GM23248 (cell line): ENCODE data around the gene ACOT7. TPM values are rescaled to one million over a fixed set of nuclear protein-coding genes. Genes with fewer than 3 reads are reported as not detected.
A peak's percentile ranks its signal among the peaks of the same experiment; 100 is the strongest.

Experiments used
- DNase-seq: peaks from one replicate; pipeline ENCODE4 v3.0.0-alpha.2; 2015
- H2AFZ ChIP-seq: fragments of 200-600 bp; sonication (generic); 2 replicates; pipeline ENCODE4 v1.6.1; 2016; ENCODE audit warnings: antibody characterized with exemption
- H3F3A ChIP-seq: fragments of 200-600 bp; sonication (generic); 2 replicates; pipeline ENCODE4 v1.6.1; 2016; ENCODE audit warnings: mild to moderate bottlenecking, antibody characterized with exemption, mixed run types; ENCODE audit not compliant: insufficient read depth
- H3K27ac ChIP-seq: fragments of 200-600 bp; sonication (generic); 2 replicates; pipeline ENCODE4 v1.5.1; 2016; ENCODE audit warnings: mild to moderate bottlenecking
- H3K27me3 ChIP-seq: fragments of 200-600 bp; sonication (generic); replicated peaks from 2 replicates; pipeline ENCODE4 v1.6.1; 2016; ENCODE audit warnings: mild to moderate bottlenecking; ENCODE audit not compliant: insufficient read depth
- H3K36me3 ChIP-seq: fragments of 200-600 bp; sonication (generic); 2 replicates; pipeline ENCODE4 v1.6.1; 2016; ENCODE audit warnings: low read depth, mild to moderate bottlenecking
- H3K4me1 ChIP-seq: fragments of 200-600 bp; sonication (generic); 2 replicates; pipeline ENCODE4 v1.6.1; 2016; ENCODE audit warnings: mild to moderate bottlenecking; ENCODE audit not compliant: insufficient read depth
- H3K4me2 ChIP-seq: fragments of 200-600 bp; sonication (generic); one replicate; pipeline ENCODE4 v1.6.1; 2016; ENCODE audit warnings: mild to moderate bottlenecking; ENCODE audit not compliant: unreplicated experiment
- H3K4me3 ChIP-seq: fragments of 200-600 bp; sonication (generic); 2 replicates; pipeline ENCODE4 v1.5.1; 2016; ENCODE audit warnings: mild to moderate bottlenecking
- H3K79me2 ChIP-seq: fragments of 200-600 bp; sonication (generic); 2 replicates; pipeline ENCODE4 v1.6.1; 2016; ENCODE audit warnings: mild to moderate bottlenecking; ENCODE audit not compliant: insufficient read depth
- H3K9ac ChIP-seq: fragments of 200-600 bp; sonication (generic); 2 replicates; pipeline ENCODE4 v1.6.1; 2016; ENCODE audit warnings: mild to moderate bottlenecking
- H3K9me2 ChIP-seq: fragments of 200-600 bp; sonication (generic); 2 replicates; pipeline ENCODE4 v1.6.1; 2016; ENCODE audit warnings: mixed run types, mild to moderate bottlenecking, moderate library complexity; ENCODE audit not compliant: insufficient read depth
- H3K9me3 ChIP-seq: fragments of 200-600 bp; sonication (generic); one replicate; pipeline ENCODE4 v1.6.1; 2017; ENCODE audit warnings: low read depth
- H4K20me1 ChIP-seq: fragments of 200-600 bp; sonication (generic); 2 replicates; pipeline ENCODE4 v1.6.0; 2016; ENCODE audit not compliant: insufficient read depth
- EZH2 ChIP-seq: fragments of 200-600 bp; sonication (generic); IDR thresholded peaks from 2 replicates; pipeline ENCODE4 v1.6.1; 2018; ENCODE audit warnings: antibody characterized with exemption, mild to moderate bottlenecking; ENCODE audit not compliant: insufficient read depth, poor library complexity, severe bottlenecking
- EZH2phosphoT487 ChIP-seq: fragments of 200-600 bp; sonication (generic); IDR thresholded peaks from 2 replicates; pipeline ENCODE4 v1.6.1; 2018; ENCODE audit warnings: antibody characterized with exemption, moderate library complexity, mild to moderate bottlenecking, low read depth; ENCODE audit not compliant: insufficient read depth
- WGBS, 2 experiments: methylation state at CpG; one replicate each; pipeline ENCODE4 v1.1.6; 2015 to 2017; ENCODE audit warnings: low lambda C conversion rate in 2 of 2, low coverage in 1 of 2; ENCODE audit errors: missing lambda C conversion rate in 2 of 2; 5-methylcytosine and 5-hydroxymethylcytosine counted together
- in situ Hi-C: fragments of 300-500 bp; cut with MboI; formaldehyde crosslinking; loops from 2 replicates; pipeline ENCODE4 v1.15.0; 2020
- polyA plus RNA-seq: library from polyadenylated mRNA; unstranded; fragments of >200 nt; fragmentation: Nextera tagmentation; extraction: Ambion mirVana; gene quantifications from 2 replicates; pipeline ENCODE4 v1.2.1, GENCODE V29; 2016
- total RNA-seq: library from RNA; depleted of rRNA; stranded (reverse); fragments of >200 nt; shearing (Covaris generic); gene quantifications from 2 replicates; pipeline ENCODE4 v1.2.3, GENCODE V29; 2014

ACOT7 gene
- total and polyA plus RNA-seq, 2 experiments from 2014 or later, result 25.7 to 74.7 TPM

- Histone ChIP-seq H3K27me3 (peaks cover 77% of the 10 kb centered on the region), H3K79me2 (no peaks in the 10 kb centered on the region), H3K9me2 (no peaks in the 10 kb centered on the region), H3K9me3 (no peaks in the 10 kb centered on the region), H3K27ac (no peak overlapping the region), H3K4me3 (no peak overlapping the region), H4K20me1 (no peaks in the 10 kb centered on the region), H3K4me1 (peaks cover 11% of the 10 kb centered on the region), H3K9ac (no peak overlapping the region), H2AFZ (no peak overlapping the region), H3F3A (0 out of 2 replicates have a peak, but pooled peaks cover 3% of the 10 kb centered on the region), H3K36me3 (no peaks in the 10 kb centered on the region), H3K4me2 (peak overlapping the region; percentile 39)
- in situ Hi-C loops, result no loop called here
- TF ChIP-seq EZH2phosphoT487, result no peak
- peak; percentile 54 for TF ChIP-seq EZH2
- 5 to 7% methylated on average over 34 to 38 of the region's 44 CpGs for WGBS, 2 experiments
- peak; percentile 39 for DNase-seq
Observed at GRCh38 chr1:6420454-6421042, 27.0 kb upstream of the ACOT7 start.

- Histone ChIP-seq H3K4me3 (peak within 1 kb of the TSS; percentile 43; the same call in 1 of the 2 replicates), H3F3A (0 out of 2 replicates have a peak, but pooled peaks cover 3% of the 10 kb centered on the region), H3K4me2 (peak within 1 kb of the TSS; percentile 39), H3K9ac (no peak within 1 kb of the TSS), H3K36me3 (no peaks in the 10 kb centered on the region), H3K27ac (no peak within 1 kb of the TSS), H3K4me1 (peaks cover 11% of the 10 kb centered on the region), H3K27me3 (peaks cover 78% of the 10 kb centered on the region), H4K20me1 (no peaks in the 10 kb centered on the region), H3K9me2 (no peaks in the 10 kb centered on the region), H3K9me3 (no peaks in the 10 kb centered on the region), H3K79me2 (no peaks in the 10 kb centered on the region), H2AFZ (0 out of 2 replicates have a peak within 1 kb of the TSS, but pooled peaks have one; percentile 19)
- in situ Hi-C loops, result no loop called here
- 2 to 4% methylated on average over 31 to 56 of the region's 62 CpGs for WGBS, 2 experiments
- TF ChIP-seq EZH2phosphoT487 (no peak), EZH2 (peak; percentile 89)
- peak; percentile 48 for DNase-seq
Observed at GRCh38 chr1:6419804-6420453, 26.4 kb upstream of the ACOT7 start, which contains the start of gene HES2. Gene HES2, minus strand, starts transcription at chr1:6419919. Its CDS starts 99 bp downstream, at chr1:6419820.

DNA sequence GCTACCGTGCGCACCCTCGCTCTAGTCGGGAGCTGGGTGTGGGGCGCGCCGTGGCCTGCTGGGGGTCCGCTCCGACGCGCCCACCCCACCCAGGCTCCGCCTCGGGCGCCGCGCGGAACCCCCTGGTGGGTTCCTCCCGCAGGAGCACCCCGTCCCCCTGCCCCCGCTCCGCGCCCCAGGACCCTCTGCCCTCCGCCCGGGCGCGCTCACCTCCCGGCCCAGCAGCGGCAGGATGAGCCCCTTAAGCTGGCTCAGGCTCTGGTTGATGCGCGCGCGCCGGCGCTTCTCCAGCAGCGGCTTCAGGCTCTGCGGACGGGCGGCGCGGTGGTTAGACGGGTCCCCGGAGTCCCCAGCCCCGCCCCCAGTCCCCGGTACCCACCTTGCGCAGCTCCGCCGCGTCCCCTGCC is 25.8 kb upstream of the ACOT7 start:
- Histone ChIP-seq H3K9ac (no peak overlapping the region), H3K4me2 (peak overlapping the region; percentile 39), H3K9me2 (no peaks in the 10 kb centered on the region), H3K36me3 (no peaks in the 10 kb centered on the region), H3K27me3 (peaks cover 82% of the 10 kb centered on the region), H3K4me1 (peaks cover 16% of the 10 kb centered on the region), H3F3A (0 out of 2 replicates have a peak, but pooled peaks cover 3% of the 10 kb centered on the region), H4K20me1 (no peaks in the 10 kb centered on the region), H2AFZ (0 out of 2 replicates have a peak overlapping the region, but pooled peaks have one; percentile 19), H3K4me3 (peak overlapping the region; percentile 43; the same call in 1 of the 2 replicates), H3K9me3 (no peaks in the 10 kb centered on the region), H3K79me2 (no peaks in the 10 kb centered on the region), H3K27ac (no peak overlapping the region)
- no peak for TF ChIP-seq EZH2phosphoT487
- no peak for TF ChIP-seq EZH2
- in situ Hi-C loops, result no loop called here
- 5 to 9% methylated on average over 17 to 42 of the region's 48 CpGs for WGBS, 2 experiments
- DNase-seq, result peak; percentile 20

DNA sequence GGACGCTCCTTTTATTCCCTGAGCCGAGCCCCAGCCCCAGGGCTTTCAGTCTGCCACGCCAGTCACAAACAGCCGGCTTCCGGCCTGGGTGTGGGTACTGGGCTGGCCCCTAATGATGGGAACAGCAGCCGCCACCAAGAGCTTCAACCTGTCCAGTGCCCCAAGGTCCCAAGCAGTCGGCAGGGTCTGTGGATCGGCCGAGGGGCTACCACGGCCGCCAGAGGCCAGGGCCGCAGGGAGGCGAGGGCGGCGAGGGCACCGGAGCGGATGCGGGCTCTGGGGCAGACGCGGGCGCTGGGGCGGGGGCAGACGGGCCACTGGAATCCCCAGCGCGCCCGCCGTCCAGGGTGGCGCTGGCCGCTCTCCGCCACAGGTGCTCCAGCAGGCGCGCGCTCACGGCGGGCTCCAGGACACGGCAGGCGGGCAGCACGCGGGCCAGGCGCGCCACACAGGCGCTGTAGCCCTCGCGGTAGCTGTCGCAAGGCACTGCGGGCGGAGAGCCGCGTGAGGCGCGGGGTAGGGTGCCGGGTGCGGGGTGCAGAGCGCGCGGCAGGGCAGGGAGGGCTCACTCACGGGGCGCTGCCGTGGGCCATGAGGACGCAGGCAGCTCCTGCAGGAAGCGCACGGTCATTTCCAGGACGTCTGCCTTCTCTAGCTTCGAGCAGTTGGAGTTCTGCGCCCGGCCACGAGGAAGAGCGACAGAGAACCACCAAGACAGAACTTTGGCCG is 25.3 kb upstream of the ACOT7 start:
- 26 to 28% methylated on average over 37 to 47 of the region's 69 CpGs for WGBS, 2 experiments
- H2AFZ ChIP-seq, result no peak overlapping the region
- no peak overlapping the region for H3K9ac ChIP-seq
- DNase-seq, result peak; percentile 23
- H3K27ac ChIP-seq, result no peak overlapping the region
- H3K9me3 ChIP-seq, result no peaks in the 10 kb centered on the region
- no peaks in the 10 kb centered on the region for H4K20me1 ChIP-seq
- H3K27me3 ChIP-seq, result peaks cover 77% of the 10 kb centered on the region
- H3K9me2 ChIP-seq, result no peaks in the 10 kb centered on the region
- H3K4me2 ChIP-seq, result no peak overlapping the region
- in situ Hi-C loops, result no loop called here
- H3K79me2 ChIP-seq, result no peaks in the 10 kb centered on the region
- no peak for TF ChIP-seq EZH2
- no peak for TF ChIP-seq EZH2phosphoT487
- H3K4me1 ChIP-seq, result peaks cover 16% of the 10 kb centered on the region
- H3K36me3 ChIP-seq, result no peaks in the 10 kb centered on the region
- 0 out of 2 replicates have a peak, but pooled peaks cover 3% of the 10 kb centered on the region for H3F3A ChIP-seq
- H3K4me3 ChIP-seq, result no peak overlapping the region
